ENCODE results near the gene AMELY.
"Not testable (repeated sequence)": the region's sequence is repeated elsewhere in the genome, so short reads cannot be mapped to it uniquely, and the experiment has no call there.

The AMELY gene

DNA sequence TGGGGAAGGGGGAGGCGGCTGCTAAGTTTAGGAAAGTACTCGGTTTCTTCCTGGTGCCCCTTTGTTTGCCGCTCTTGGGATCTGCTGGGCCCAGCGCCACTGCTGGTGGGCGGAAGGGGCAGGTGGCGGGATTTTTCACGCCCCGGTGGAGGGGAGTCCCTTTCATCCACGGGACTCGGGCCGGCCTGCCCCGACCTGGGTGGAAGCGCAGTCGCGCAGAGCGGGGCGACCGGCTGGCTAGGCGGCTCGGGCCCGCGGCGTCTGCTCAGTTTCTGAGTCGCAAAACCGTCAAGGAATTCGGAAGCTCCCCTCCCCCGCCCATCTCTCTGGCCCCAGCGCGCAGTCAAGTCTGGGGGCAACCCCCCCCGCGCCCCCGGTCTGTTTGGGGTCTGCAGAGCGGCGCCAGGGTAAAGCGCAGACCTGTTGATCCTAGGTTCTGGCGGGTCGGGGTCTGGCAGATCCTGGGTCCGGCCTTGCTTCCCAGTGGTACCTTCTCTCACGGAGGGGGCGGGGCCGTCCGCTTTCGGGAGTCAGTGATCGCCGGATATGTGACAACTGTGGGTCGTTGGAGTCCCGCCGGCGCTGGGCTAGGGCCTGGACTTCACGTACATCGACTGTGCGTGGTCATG lies at the start of gene AMELY:
Gene AMELY (minus strand): TSS at position 500 of the 629 bp plus-strand sequence. CDS start 39,144 bp downstream, outside the sequence.
- DNase-seq, result no peak

GRCh38 chrY:6949947-6950346 lies 38.4 kb upstream of the AMELY start:
- DNase-seq, result no peak

GRCh38 chrY:6948378-6948777 lies 36.8 kb upstream of the AMELY start:
- DNase-seq, result no peak

DNA sequence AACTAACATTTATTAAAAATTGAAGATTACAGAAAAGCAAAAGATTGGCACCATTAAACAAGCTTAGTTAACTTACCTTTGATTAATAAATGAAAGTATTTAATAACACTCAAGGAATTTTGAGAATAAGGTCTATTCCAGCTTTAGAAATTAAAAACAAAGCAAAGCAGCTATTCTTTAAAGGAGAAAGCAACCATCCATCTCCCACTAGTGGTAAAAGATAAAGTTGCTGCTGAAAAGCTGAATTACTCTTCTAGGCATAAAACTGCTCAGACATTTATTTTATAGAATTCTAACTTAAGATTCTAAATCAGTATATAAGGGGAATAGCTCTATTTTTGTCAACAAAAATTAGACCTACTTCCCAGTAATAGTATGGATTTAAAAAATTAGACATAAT lies 36.1 kb upstream of the AMELY start:
- no peak for DNase-seq

DNA sequence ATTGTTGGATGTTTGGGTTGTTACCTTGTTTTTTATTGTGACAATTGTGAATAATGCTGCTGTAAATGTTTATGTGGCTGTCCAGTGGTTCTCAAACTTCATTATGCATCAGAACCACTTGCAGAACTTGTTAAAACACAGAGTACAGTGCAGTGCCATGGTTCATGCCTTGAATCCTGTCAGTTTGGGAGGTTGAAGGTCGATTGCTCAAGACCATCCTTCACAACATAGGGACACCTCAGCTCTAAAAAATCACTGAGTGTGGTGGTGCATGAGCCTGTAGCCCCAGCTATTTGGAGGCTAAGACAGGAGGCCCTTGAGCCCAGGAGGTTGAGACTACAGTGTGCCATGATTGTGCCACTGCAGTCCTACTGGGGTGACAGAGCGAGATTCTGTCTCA lies 23.9 kb upstream of the AMELY start:
- no peak for DNase-seq

GRCh38 chrY:6931779-6932396 lies 20.3 kb upstream of the AMELY start:
- peak in 1 of 6 experiments; percentile 0 for DNase-seq

DNA sequence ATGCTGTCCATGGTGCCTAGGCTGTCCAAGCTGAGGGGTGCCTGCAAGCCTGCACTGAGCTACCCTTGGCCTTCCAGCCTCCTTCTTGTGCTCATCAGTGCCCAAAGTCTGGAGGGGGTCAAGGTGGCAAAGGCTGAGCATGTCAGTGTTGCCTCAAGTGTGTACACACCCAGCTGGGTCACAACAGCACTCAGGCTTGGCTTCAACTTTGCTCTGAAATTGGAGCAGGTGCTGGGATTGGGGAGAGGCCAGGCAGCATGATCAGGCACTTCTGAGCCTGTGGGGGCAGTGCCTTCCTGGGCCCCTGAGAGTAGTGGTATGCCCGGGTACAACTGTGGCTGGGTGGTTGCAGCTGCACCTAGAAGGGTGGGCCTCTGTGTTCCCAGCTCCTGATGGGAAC lies 17.7 kb upstream of the AMELY start:
- no peak for DNase-seq

- DNase-seq, result no peak
Measured at GRCh38 chrY:6928265-6928664, 16.7 kb upstream of the AMELY start.

DNA sequence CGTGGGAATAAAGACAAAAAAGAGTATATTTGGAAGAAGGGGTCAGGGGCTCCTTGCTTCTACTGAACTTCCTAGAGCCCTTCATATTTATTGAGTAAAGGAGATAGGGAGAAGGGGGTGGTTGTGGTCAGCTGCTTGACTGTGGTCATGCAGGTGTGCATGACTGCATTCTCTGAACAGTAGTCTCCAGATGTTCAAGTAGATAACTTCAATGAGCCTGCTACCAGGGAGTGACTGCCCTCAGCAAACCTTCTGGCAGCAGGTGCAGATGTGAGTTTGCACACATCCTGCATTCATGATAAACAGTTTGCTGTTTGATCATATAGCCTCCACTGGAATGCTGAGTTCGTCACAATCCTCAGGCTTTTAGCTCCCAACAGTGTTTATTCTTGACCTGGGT lies 9.5 kb upstream of the AMELY start:
- DNase-seq, result no peak

DNA sequence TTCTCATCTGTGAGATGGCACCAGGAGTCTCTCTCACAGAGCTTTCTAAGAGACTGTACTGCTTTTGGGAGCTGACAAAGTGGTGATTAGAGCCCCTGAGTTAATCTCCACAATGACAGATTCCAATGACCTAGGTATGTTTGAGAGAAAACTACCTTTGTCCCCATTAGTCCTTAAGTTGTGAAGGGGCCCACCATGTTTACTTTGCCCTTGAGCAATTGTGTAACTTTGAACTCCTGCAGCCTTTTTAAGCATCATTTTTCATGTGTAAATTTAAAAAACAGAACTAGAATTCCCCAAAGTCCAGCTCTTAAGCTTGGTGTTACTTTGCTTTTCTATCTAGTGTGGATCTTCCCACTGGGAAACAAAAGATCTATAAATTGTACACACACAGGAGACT lies 1.8 kb upstream of the AMELY start:
- no peak for DNase-seq

DNA sequence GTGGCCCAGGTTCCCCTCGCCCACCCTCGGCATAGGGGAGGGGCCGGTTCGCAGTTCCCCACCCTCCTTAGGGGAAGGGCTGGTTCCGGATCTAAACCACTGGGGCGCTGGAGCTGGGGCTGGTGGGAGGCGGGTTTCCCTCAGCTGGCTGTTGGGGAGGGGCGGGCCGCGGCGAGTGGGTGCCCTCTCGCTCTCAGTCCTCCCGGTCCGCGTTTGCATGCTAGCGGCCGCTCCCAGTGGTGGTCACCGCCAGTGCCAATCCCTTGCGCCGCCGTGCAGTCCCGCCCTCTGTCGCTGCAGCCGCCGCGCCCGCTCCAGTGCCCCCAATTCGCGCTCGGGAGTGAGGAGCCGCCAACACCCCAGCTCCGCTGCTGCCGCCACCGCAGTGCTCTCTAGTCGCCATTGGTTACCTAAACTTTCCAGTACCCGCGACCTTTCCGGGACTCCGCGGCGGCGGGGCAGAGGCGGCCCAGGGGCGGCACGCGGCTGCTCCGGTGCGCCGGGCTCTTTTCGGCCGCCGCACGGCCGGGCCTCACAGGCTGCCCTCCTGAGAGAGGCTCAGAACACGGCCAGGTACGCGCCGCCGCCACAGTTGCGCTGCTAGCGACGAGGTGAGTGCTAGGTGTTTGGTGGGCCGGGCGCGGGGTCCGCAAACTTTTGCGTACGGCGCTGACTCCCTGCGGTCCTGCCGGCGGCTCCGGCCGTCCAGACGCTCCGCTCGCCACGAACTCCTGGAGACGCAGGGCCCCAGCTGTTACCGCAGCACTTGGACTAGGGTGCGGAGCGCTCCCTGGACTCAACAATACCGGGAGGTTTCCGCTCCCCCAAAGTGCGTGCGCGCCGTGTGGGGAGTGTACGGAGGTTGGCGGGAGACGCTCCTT lies 940 bp downstream of the AMELY start, which contains the start of gene TBL1Y:
Gene TBL1Y (plus strand): TSS at position 326 of the 881 bp plus-strand sequence. CDS start 114,388 bp downstream, outside the sequence.
- DNase-seq, result no peak

GRCh38 chrY:6909856-6910255 lies 1.7 kb downstream of the AMELY start:
- no peak for DNase-seq

- DNase-seq, result no peak
Measured at GRCh38 chrY:6909118-6909521, 2.4 kb downstream of the AMELY start.

DNA sequence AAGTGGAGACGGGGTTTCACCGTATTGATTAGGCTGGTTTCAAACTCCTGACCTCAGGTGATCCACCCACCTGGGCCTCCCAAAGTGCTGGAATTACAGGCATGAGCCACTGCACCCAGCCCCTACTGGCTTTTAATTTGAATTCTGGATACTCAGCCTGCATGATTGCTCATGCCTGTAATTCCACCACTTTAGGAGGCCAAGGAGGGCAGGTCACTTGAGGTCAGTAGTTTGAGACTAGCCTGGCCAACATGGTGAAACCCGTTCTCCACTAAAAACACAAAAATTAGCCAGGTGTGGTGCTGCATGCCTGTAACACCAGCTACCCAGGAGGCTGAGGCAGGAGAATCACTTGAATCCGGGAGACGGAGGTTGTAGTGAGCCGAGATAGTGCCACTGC lies 3.5 kb downstream of the AMELY start:
- DNase-seq, result not testable (repeated sequence)

- DNase-seq, result no peak
Measured at GRCh38 chrY:6907591-6907990, 4.0 kb downstream of the AMELY start.

- not testable (repeated sequence) for DNase-seq
Measured at GRCh38 chrY:6902116-6902515, 9.4 kb downstream of the AMELY start.

GRCh38 chrY:6895236-6895635 lies 16.3 kb downstream of the AMELY start:
- DNase-seq, result no peak

DNA sequence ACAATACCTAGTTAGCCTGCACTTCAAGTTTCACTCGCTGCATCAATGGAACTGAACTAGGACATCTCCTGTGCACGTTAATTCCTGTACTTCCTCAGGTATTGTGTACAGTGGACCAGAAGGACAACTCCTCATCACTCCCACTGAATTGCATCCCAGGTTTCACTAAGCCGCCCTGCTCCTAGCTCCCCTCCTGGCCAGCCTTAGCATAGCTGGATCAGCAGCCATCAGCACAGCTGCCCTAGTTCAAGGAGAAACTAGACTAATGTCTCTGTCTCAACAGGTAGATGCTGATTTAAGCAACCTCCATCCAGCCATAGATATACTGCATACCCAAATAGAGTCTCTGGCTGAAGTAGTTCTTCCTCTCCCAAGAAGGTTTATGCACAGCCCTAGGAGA lies 17.1 kb downstream of the AMELY start:
- DNase-seq, result no peak

GRCh38 chrY:6849384-6849783 lies 62.2 kb downstream of the AMELY start:
- DNase-seq, result no peak

DNA sequence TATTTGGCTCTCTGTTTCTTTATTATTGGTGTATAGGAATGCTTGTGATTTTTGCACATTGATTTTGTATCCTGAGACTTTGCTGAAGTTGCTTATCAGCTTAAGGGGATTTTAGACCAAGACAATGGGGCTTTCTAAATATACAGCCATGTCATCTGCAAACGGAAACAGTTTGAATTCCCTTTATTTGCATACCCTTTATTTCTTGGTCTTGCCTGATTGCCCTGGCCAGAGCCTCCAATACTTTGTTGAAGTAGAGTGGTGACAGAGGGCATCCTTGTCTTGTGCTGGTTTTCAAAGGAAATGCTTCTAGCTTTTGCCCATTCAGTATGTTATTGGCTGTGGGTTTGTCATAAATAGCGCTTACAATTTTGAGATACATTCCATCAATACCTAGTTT lies 68.9 kb downstream of the AMELY start:
- DNase-seq, result not testable (repeated sequence)
